GM23338 (cell line): ENCODE data around the gene GALNT14. TPM values are rescaled to one million over a fixed set of nuclear protein-coding genes. Genes with fewer than 3 reads are reported as not detected.

ENCODE experiments used
- ATAC-seq: fragments of 200-7000 bp; cut with Tn5 transposase; 3 replicates; pipeline ENCODE4 v1.9.1; 2020
- DNase-seq: peaks from one replicate; pipeline ENCODE4 v3.0.0-alpha.2; 2015; ENCODE audit warnings: low spot score
- H2AFZ ChIP-seq: fragments of 200-600 bp; sonication (generic); 2 replicates; pipeline ENCODE4 v1.8.0; 2016; ENCODE audit warnings: antibody characterized with exemption, mild to moderate bottlenecking, moderate library complexity
- H3F3A ChIP-seq: fragments of 200-600 bp; sonication (generic); replicated peaks from 2 replicates; pipeline ENCODE4 v1.8.0; 2017; ENCODE audit warnings: antibody characterized with exemption, mixed run types, low read depth
- H3K27ac ChIP-seq: fragments of 200-600 bp; sonication (generic); 2 replicates; pipeline ENCODE4 v1.6.1; 2016; ENCODE audit warnings: low read depth
- H3K27me3 ChIP-seq: fragments of 200-600 bp; sonication (generic); 2 replicates; pipeline ENCODE4 v1.8.0; 2016; ENCODE audit warnings: mild to moderate bottlenecking, mixed run types, moderate library complexity; ENCODE audit not compliant: insufficient read depth
- H3K36me3 ChIP-seq: fragments of 200-600 bp; sonication (generic); 2 replicates; pipeline ENCODE4 v1.8.0; 2016; ENCODE audit warnings: mild to moderate bottlenecking; ENCODE audit not compliant: insufficient read depth
- H3K4me1 ChIP-seq: fragments of 200-600 bp; sonication (generic); 2 replicates; pipeline ENCODE4 v1.8.0; 2016; ENCODE audit warnings: mild to moderate bottlenecking, moderate library complexity; ENCODE audit not compliant: insufficient read depth
- H3K4me2 ChIP-seq: fragments of 200-600 bp; sonication (generic); 2 replicates; pipeline ENCODE4 v1.7.1; 2017; ENCODE audit warnings: mixed run types
- H3K4me3 ChIP-seq: fragments of 200-600 bp; sonication (generic); 2 replicates; pipeline ENCODE4 v1.6.1; 2016; ENCODE audit warnings: mixed run types
- H3K79me2 ChIP-seq: fragments of 200-600 bp; sonication (generic); replicated peaks from 2 replicates; pipeline ENCODE4 v1.8.0; 2017; ENCODE audit warnings: mild to moderate bottlenecking; ENCODE audit not compliant: insufficient read depth
- H3K9me2 ChIP-seq: fragments of 200-600 bp; sonication (generic); 2 replicates; pipeline ENCODE4 v1.8.0; 2017; ENCODE audit not compliant: insufficient read depth
- H4K20me1 ChIP-seq: fragments of 200-600 bp; sonication (generic); replicated peaks from 2 replicates; pipeline ENCODE4 v1.8.0; 2017; ENCODE audit warnings: mild to moderate bottlenecking; ENCODE audit not compliant: insufficient read depth
- H3K27ac Mint-ChIP-seq: 2 replicates; pipeline ENCODE4 v1.8.0; 2020; ENCODE audit warnings: inconsistent platforms, mild to moderate bottlenecking, moderate library complexity, mixed read lengths
- H3K27me3 Mint-ChIP-seq: 3 replicates; pipeline ENCODE4 v1.8.0; 2022; ENCODE audit warnings: low read depth, mild to moderate bottlenecking, moderate library complexity, mixed read lengths, inconsistent platforms; ENCODE audit not compliant: insufficient read depth, poor library complexity
- H3K36me3 Mint-ChIP-seq: 3 replicates; pipeline ENCODE4 v1.8.0; 2021; ENCODE audit warnings: low read depth, mild to moderate bottlenecking, inconsistent platforms, moderate library complexity, mixed read lengths
- H3K4me1 Mint-ChIP-seq: 3 replicates; pipeline ENCODE4 v1.8.0; 2020; ENCODE audit warnings: mild to moderate bottlenecking, inconsistent platforms, mixed read lengths
- H3K4me3 Mint-ChIP-seq: 3 replicates; pipeline ENCODE4 v1.8.0; 2021; ENCODE audit warnings: moderate library complexity, mild to moderate bottlenecking, inconsistent platforms, mixed read lengths
- H3K9me3 Mint-ChIP-seq: 3 replicates; pipeline ENCODE4 v1.8.0; 2020; ENCODE audit warnings: moderate library complexity, mild to moderate bottlenecking, inconsistent platforms, mixed read lengths
- CREB1 ChIP-seq: fragments of 250-450 bp; sonication (Bioruptor Pico); IDR thresholded peaks from 2 replicates; pipeline ENCODE4 v1.5.0; 2020; ENCODE audit warnings: low read depth, mild to moderate bottlenecking, moderate library complexity
- CTCF ChIP-seq, 2 experiments: fragments of 200-600 bp in 1 of 2; sonication (generic) in 1 of 2; conservative IDR thresholded peaks; 2 replicates each; pipeline versions ENCODE4 v1.5.1 to v1.6.1; 2016 to 2017; ENCODE audit warnings: antibody characterized with exemption in 2 of 2, low read depth in 2 of 2, mild to moderate bottlenecking in 2 of 2, moderate library complexity in 1 of 2
- ETS1 ChIP-seq: IDR thresholded peaks from 2 replicates; pipeline ENCODE4 v1.6.1; 2016; ENCODE audit warnings: antibody characterized with exemption
- EZH2 ChIP-seq: fragments of 200-600 bp; sonication (generic); IDR thresholded peaks from one replicate; pipeline ENCODE4 v1.8.0; 2017; ENCODE audit warnings: antibody characterized with exemption, mild to moderate bottlenecking, low read depth; ENCODE audit not compliant: unreplicated experiment
- EZH2phosphoT487 ChIP-seq: fragments of 200-600 bp; sonication (generic); IDR thresholded peaks from one replicate; pipeline ENCODE4 v1.8.1; 2018; ENCODE audit warnings: antibody characterized with exemption; ENCODE audit not compliant: unreplicated experiment
- JUNB ChIP-seq: IDR thresholded peaks from one replicate; pipeline ENCODE4 v1.6.1; 2016; ENCODE audit warnings: antibody characterized with exemption; ENCODE audit not compliant: unreplicated experiment
- NANOG ChIP-seq: IDR thresholded peaks from 2 replicates; pipeline ENCODE4 v1.6.1; 2016; ENCODE audit warnings: antibody characterized with exemption, borderline replicate concordance
- POLR2AphosphoS5 ChIP-seq: IDR thresholded peaks from 2 replicates; pipeline ENCODE4 v1.6.1; 2016; ENCODE audit warnings: antibody characterized with exemption, low read depth
- REST ChIP-seq: IDR thresholded peaks from one replicate; pipeline ENCODE4 v1.6.1; 2018; ENCODE audit warnings: antibody characterized with exemption; ENCODE audit not compliant: unreplicated experiment
- STAT1 ChIP-seq: IDR thresholded peaks from one replicate; pipeline ENCODE4 v1.6.1; 2016; ENCODE audit warnings: antibody characterized with exemption; ENCODE audit not compliant: unreplicated experiment
- ZNF114 ChIP-seq: fragments of 250-450 bp; sonication (Bioruptor Pico); IDR thresholded peaks from 2 replicates; pipeline ENCODE4 v1.5.0; 2020; ENCODE audit warnings: mild to moderate bottlenecking, moderate library complexity
- ZNF331 ChIP-seq: fragments of 250-450 bp; sonication (Bioruptor Pico); IDR thresholded peaks from 2 replicates; pipeline ENCODE4 v1.5.0; 2020; ENCODE audit warnings: low read depth, mild to moderate bottlenecking, moderate library complexity
- ZNF462 ChIP-seq: fragments of 250-450 bp; sonication (Bioruptor Pico); IDR thresholded peaks from 2 replicates; pipeline ENCODE4 v1.5.0; 2020; ENCODE audit warnings: mild to moderate bottlenecking, moderate library complexity
- polyA plus RNA-seq: library from polyadenylated mRNA; unstranded; fragments of >200 nt; fragmentation: Nextera tagmentation; extraction: Ambion mirVana; gene quantifications from 2 replicates; pipeline ENCODE4 v1.2.1, GENCODE V29; 2016
- total RNA-seq: library from RNA; depleted of rRNA; stranded (reverse); fragments of >200 nt; shearing (Covaris generic); gene quantifications from 2 replicates; pipeline ENCODE4 v1.2.3, GENCODE V29; 2014

The GALNT14 gene
- total and polyA plus RNA-seq, 2 experiments from 2014 or later, result 5.4 to 7.7 TPM

- no peaks in the 10 kb centered on the region for H4K20me1 ChIP-seq
- H3K4me2 ChIP-seq, result no peak overlapping the region
- H3K9me2 ChIP-seq, result no peaks in the 10 kb centered on the region
- Mint-ChIP-seq H3K9me3 (no peaks in the 10 kb centered on the region), H3K4me1 (no peaks in the 10 kb centered on the region; the same call in 2 of the 3 replicates), H3K27me3 (no peaks in the 10 kb centered on the region), H3K27ac (no peak overlapping the region), H3K4me3 (no peak overlapping the region), H3K36me3 (no peaks in the 10 kb centered on the region)
- H3K4me1 ChIP-seq, result no peaks in the 10 kb centered on the region
- no peaks in the 10 kb centered on the region for H3K27me3 ChIP-seq
- no peak overlapping the region for H3K4me3 ChIP-seq
- ATAC-seq (no peak), DNase-seq (no peak)
- no peaks in the 10 kb centered on the region for H3K79me2 ChIP-seq
- no peaks in the 10 kb centered on the region for H3F3A ChIP-seq
- H3K27ac ChIP-seq, result no peak overlapping the region
- TF ChIP-seq POLR2AphosphoS5, result no peak
- no peak for TF ChIP-seq CREB1 (CRISPR knock-in tag)
- no peak for TF ChIP-seq REST
- no peak for TF ChIP-seq NANOG
- no peak for TF ChIP-seq ZNF462 (CRISPR knock-in tag)
- TF ChIP-seq EZH2phosphoT487, result no peak
- TF ChIP-seq EZH2, result no peak
- TF ChIP-seq STAT1, result no peak
- TF ChIP-seq CTCF (conservative IDR thresholded peaks at IDR 0.05; ENCODE audit: low read depth in 2 of 2), result no peak
- no peak for TF ChIP-seq JUNB
- TF ChIP-seq ZNF331 (CRISPR knock-in tag), result no peak
- TF ChIP-seq ZNF114 (CRISPR knock-in tag), result no peak
- no peak for TF ChIP-seq ETS1
- no peaks in the 10 kb centered on the region for H3K36me3 ChIP-seq
- no peak overlapping the region for H2AFZ ChIP-seq
These were observed 56.2 kb downstream of the GALNT14 start for GRCh38 chr2:31082002-31082401.
